ENCODE results near the gene SPOCK1. TPM values are rescaled to one million over a fixed set of nuclear protein-coding genes. Genes with fewer than 3 reads are reported as not detected.

The SPOCK1 gene
- total and polyA plus RNA-seq, 4 experiments from 2014 or later, result not detected

DNA sequence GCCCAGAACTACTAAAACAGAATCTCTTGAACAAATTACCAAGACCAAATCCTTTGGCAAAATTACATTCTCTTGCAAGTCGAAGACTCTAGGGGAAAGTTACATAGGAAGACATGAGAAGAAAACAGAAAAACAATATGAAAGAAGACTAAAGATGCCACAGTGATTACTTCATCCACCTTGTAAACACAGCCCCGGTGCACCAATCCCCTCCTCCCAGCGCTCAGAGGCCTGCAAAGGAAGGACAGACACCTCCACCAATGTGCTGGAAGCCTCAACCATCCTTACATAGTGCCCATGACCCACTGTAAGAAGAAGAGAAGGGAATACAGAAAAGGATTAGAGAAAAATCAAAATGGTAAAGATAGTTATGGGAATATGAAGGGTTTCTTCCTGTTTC lies 218.5 kb downstream of the SPOCK1 start:
- no peaks in the 10 kb centered on the region for H3K4me1 ChIP-seq (ENCODE audit: insufficient read depth, low read length)
- H3K4me3 Mint-ChIP-seq, result no peak overlapping the region
- no peaks in the 10 kb centered on the region for H3K9me3 Mint-ChIP-seq
- CTCF ChIA-PET (ENCODE audit: partially characterized antibody), result no interaction called here
- DNase-seq, result no peak
- POLR2A ChIA-PET (ENCODE audit: partially characterized antibody), result no interaction called here
- intact Hi-C loops (cut with micrococcal nuclease), result no loop called here
- H3K27me3 Mint-ChIP-seq, result peaks cover 4 to 5% of the 10 kb centered on the region in 2 donors
- no peaks in the 10 kb centered on the region for H3K36me3 ChIP-seq (ENCODE audit: insufficient read depth, low read length)
- H3K9me3 ChIP-seq (ENCODE audit: control insufficient read depth in 1 of 2, low read length in 2 of 2), result no peaks in the 10 kb centered on the region
- H3K4me1 Mint-ChIP-seq, result no peaks in the 10 kb centered on the region
- H3K27me3 ChIP-seq (ENCODE audit: insufficient read depth, low read length), result no peaks in the 10 kb centered on the region
- no peak overlapping the region for H3K27ac ChIP-seq (ENCODE audit: low read depth, low read length)
- no peaks in the 10 kb centered on the region for H3K36me3 Mint-ChIP-seq
- H3K4me3 ChIP-seq (ENCODE audit: low read length in 2 of 2), result no peak overlapping the region
- H3K27ac Mint-ChIP-seq, result no peak overlapping the region

DNA sequence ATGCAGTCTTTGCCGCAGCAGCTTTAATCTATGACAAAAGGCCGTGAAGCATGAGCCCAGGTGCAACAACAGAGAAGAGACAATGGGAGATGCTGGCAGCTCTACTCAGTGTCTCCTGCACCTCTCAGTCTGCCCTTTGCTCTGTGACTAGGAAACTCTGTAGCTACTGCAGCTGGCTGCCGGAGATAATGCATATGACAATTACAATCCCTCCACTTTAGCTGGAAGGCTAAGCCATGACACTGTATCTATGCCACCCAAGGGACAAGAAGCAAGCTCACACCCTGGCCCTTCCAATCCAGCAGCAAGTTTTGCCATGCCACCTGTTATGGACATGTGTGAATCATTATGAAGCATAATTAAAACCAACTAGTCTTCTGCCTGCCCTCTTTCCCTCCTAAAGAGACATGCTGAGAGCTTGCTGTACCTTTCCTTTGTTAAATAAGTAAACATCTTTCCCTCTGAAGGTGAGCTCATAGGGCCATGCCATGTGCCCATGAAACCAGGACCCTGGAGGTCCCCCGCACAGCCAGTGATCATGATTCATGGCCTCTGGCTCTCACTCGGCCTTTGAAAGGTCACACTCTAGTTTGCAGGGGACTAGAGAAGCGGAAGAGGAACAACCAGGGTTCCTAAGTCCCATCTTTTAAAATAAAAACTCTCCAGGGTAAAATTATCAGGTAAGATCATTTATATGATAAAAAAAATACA lies 219.4 kb downstream of the SPOCK1 start:
- ChIA-PET CTCF (ENCODE audit: partially characterized antibody) (no interaction called here), POLR2A (ENCODE audit: partially characterized antibody) (no interaction called here)
- no peaks in the 10 kb centered on the region for H3K9me3 ChIP-seq (ENCODE audit: control insufficient read depth in 1 of 2, low read length in 2 of 2)
- H3K27ac ChIP-seq (ENCODE audit: low read depth, low read length), result no peak overlapping the region
- intact Hi-C loops (cut with micrococcal nuclease), result no loop called here
- no peaks in the 10 kb centered on the region for H3K36me3 ChIP-seq (ENCODE audit: insufficient read depth, low read length)
- no peaks in the 10 kb centered on the region for H3K27me3 ChIP-seq (ENCODE audit: insufficient read depth, low read length)
- H3K4me3 Mint-ChIP-seq, result no peak overlapping the region
- no peaks in the 10 kb centered on the region for H3K4me1 ChIP-seq (ENCODE audit: insufficient read depth, low read length)
- peaks cover 4 to 5% of the 10 kb centered on the region in 2 donors for H3K27me3 Mint-ChIP-seq
- no peaks in the 10 kb centered on the region for H3K36me3 Mint-ChIP-seq
- no peak overlapping the region for H3K4me3 ChIP-seq (ENCODE audit: low read length in 2 of 2)
- no peaks in the 10 kb centered on the region for H3K9me3 Mint-ChIP-seq
- no peak for DNase-seq
- H3K27ac Mint-ChIP-seq, result no peak overlapping the region
- no peaks in the 10 kb centered on the region for H3K4me1 Mint-ChIP-seq

DNA sequence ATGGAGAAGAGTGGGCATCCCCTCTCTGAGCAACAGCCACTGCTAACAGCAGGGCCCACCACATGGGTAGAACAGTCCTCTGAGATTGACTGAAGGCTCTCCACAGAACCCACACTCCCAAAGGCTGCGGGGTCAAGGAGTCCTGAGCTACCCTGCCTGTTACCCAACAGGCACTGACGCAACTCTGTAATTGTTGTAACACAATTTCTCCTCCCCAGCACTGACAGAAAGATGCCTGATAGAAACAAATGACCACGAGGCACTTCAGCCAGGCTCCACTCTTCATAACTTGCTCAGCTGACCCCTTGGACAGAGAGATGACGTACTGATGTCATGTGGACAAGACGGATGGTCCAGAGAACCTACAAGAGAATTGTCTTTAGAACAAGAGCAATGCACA lies 220.7 kb downstream of the SPOCK1 start:
- Histone ChIP-seq H3K4me3 (ENCODE audit: low read length in 2 of 2) (no peak overlapping the region), H3K9me3 (ENCODE audit: control insufficient read depth in 1 of 2, low read length in 2 of 2) (no peaks in the 10 kb centered on the region), H3K27me3 (ENCODE audit: insufficient read depth, low read length) (no peaks in the 10 kb centered on the region), H3K36me3 (ENCODE audit: insufficient read depth, low read length) (no peaks in the 10 kb centered on the region), H3K27ac (ENCODE audit: low read depth, low read length) (no peak overlapping the region), H3K4me1 (ENCODE audit: insufficient read depth, low read length) (no peaks in the 10 kb centered on the region)
- ChIA-PET CTCF (ENCODE audit: partially characterized antibody) (no interaction called here), POLR2A (ENCODE audit: partially characterized antibody) (no interaction called here)
- no peaks in the 10 kb centered on the region for H3K36me3 Mint-ChIP-seq
- no peaks in the 10 kb centered on the region for H3K4me1 Mint-ChIP-seq
- peaks cover 4% of the 10 kb centered on the region in 2 donors for H3K27me3 Mint-ChIP-seq
- H3K27ac Mint-ChIP-seq, result no peak overlapping the region
- intact Hi-C loops (cut with micrococcal nuclease), result no loop called here
- H3K9me3 Mint-ChIP-seq, result no peaks in the 10 kb centered on the region
- no peak overlapping the region for H3K4me3 Mint-ChIP-seq
- no peak for DNase-seq

DNA sequence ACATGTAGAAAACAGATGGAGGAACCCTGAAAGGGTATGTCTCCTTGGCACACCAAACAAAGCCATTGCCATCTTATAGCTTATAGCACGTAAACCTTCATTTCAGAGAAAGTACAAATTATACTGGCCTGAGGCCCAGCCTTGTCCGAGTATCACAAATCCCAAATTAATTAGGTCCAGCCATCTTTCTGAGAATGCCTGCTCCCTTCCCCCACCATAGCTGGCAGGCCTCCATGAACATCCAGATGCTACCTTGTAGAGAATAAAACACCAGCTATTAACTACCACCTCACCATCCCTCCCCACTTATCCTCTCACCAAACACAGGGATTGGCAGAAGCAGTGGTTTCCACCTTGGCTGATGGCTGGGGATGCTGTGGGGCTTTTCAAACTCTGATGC lies 224.0 kb downstream of the SPOCK1 start:
- CTCF ChIA-PET (ENCODE audit: partially characterized antibody), result no interaction called here
- no peak overlapping the region for H3K4me3 ChIP-seq (ENCODE audit: low read length in 2 of 2)
- H3K27me3 Mint-ChIP-seq, result peaks cover 1 to 4% of the 10 kb centered on the region in 2 donors
- H3K9me3 ChIP-seq (ENCODE audit: control insufficient read depth in 1 of 2, low read length in 2 of 2), result no peaks in the 10 kb centered on the region
- H3K27me3 ChIP-seq (ENCODE audit: insufficient read depth, low read length), result no peaks in the 10 kb centered on the region
- H3K9me3 Mint-ChIP-seq, result no peaks in the 10 kb centered on the region
- H3K27ac Mint-ChIP-seq, result no peak overlapping the region
- POLR2A ChIA-PET (ENCODE audit: partially characterized antibody), result no interaction called here
- no peak overlapping the region for H3K27ac ChIP-seq (ENCODE audit: low read depth, low read length)
- no peaks in the 10 kb centered on the region for H3K4me1 ChIP-seq (ENCODE audit: insufficient read depth, low read length)
- H3K4me3 Mint-ChIP-seq, result no peak overlapping the region
- H3K4me1 Mint-ChIP-seq, result no peaks in the 10 kb centered on the region
- no peaks in the 10 kb centered on the region for H3K36me3 Mint-ChIP-seq
- no peaks in the 10 kb centered on the region for H3K36me3 ChIP-seq (ENCODE audit: insufficient read depth, low read length)
- intact Hi-C loops (cut with micrococcal nuclease), result no loop called here
- DNase-seq, result no peak

DNA sequence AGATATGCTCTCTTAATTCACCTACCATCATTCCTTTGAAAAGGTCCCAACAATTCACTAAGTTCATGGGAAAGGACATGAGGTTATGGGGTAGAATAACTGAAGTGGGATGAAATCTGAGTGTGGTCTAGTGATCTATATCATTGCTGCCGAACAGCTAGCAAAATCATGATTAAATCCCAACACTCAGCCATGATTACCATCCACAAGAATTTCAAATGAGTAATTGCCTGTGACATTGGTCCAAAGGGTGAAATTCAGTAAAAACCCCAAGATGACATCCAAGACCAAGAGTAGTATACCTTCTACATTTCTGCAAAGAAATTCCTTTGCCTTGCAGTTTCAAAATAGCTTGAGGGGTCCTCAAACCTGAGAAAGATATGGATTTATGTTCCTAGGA lies 225.6 kb downstream of the SPOCK1 start:
- Histone ChIP-seq H3K27ac (ENCODE audit: low read depth, low read length) (no peak overlapping the region), H3K4me3 (ENCODE audit: low read length in 2 of 2) (no peak overlapping the region), H3K9me3 (ENCODE audit: control insufficient read depth in 1 of 2, low read length in 2 of 2) (no peaks in the 10 kb centered on the region), H3K27me3 (ENCODE audit: insufficient read depth, low read length) (no peaks in the 10 kb centered on the region), H3K36me3 (ENCODE audit: insufficient read depth, low read length) (no peaks in the 10 kb centered on the region), H3K4me1 (ENCODE audit: insufficient read depth, low read length) (no peaks in the 10 kb centered on the region)
- POLR2A ChIA-PET (ENCODE audit: partially characterized antibody), result no interaction called here
- no peak overlapping the region for H3K4me3 Mint-ChIP-seq
- peaks cover 1 to 3% of the 10 kb centered on the region in 2 donors for H3K27me3 Mint-ChIP-seq
- H3K9me3 Mint-ChIP-seq, result no peaks in the 10 kb centered on the region
- CTCF ChIA-PET (ENCODE audit: partially characterized antibody), result no interaction called here
- H3K36me3 Mint-ChIP-seq, result no peaks in the 10 kb centered on the region
- H3K27ac Mint-ChIP-seq, result no peak overlapping the region
- H3K4me1 Mint-ChIP-seq, result no peaks in the 10 kb centered on the region
- intact Hi-C loops (cut with micrococcal nuclease), result no loop called here
- no peak for DNase-seq

DNA sequence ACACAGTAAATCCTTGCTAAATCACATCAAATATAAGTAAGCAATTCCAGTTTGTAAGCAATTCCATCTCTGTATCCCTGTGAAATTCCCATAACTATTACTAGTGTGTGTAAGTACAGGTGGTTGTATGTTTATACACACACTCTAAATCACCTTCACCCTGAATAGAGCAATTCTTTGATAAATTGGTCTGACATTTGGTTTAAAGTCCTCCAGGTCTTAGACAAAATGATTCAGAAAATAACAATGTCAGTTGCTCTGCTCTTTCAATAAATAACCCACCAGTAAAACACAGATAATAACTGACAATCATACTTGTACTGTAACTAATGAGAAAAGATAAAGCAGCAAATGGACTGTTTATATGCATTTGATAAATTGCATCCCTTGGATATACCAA lies 226.3 kb downstream of the SPOCK1 start:
- intact Hi-C loops (cut with micrococcal nuclease), result no loop called here
- Mint-ChIP-seq H3K4me3 (no peak overlapping the region), H3K9me3 (no peaks in the 10 kb centered on the region), H3K27ac (no peak overlapping the region), H3K4me1 (no peaks in the 10 kb centered on the region), H3K36me3 (no peaks in the 10 kb centered on the region), H3K27me3 (peaks cover 1 to 3% of the 10 kb centered on the region in 2 donors)
- CTCF ChIA-PET (ENCODE audit: partially characterized antibody), result no interaction called here
- Histone ChIP-seq H3K36me3 (ENCODE audit: insufficient read depth, low read length) (no peaks in the 10 kb centered on the region), H3K4me1 (ENCODE audit: insufficient read depth, low read length) (no peaks in the 10 kb centered on the region), H3K27me3 (ENCODE audit: insufficient read depth, low read length) (no peaks in the 10 kb centered on the region), H3K9me3 (ENCODE audit: control insufficient read depth in 1 of 2, low read length in 2 of 2) (no peaks in the 10 kb centered on the region), H3K4me3 (ENCODE audit: low read length in 2 of 2) (no peak overlapping the region), H3K27ac (ENCODE audit: low read depth, low read length) (no peak overlapping the region)
- POLR2A ChIA-PET (ENCODE audit: partially characterized antibody), result no interaction called here
- no peak for DNase-seq

DNA sequence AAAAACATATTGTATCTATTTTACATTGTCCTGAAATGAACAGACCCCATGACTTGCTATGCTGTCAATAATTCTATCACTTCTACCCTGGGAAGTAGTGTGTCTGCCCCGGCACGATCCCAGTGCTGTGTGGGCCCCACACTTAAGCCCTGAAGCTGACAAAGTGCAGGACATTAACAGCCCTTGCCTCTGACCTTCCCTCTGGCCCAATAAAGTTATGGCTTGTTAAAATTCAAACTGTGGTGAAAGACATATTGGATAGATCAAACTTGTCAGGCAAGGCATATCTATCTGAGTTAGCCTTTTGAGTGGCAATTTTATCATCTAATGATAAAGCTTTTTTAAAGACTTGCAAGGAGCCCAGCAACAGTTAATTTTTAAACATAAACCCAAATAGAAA lies 229.2 kb downstream of the SPOCK1 start:
- Mint-ChIP-seq H3K9me3 (peaks cover 0 to 2% (median 0%) of the 10 kb centered on the region in 8 donors), H3K36me3 (no peaks in the 10 kb centered on the region), H3K4me3 (no peak overlapping the region), H3K4me1 (no peaks in the 10 kb centered on the region), H3K27ac (no peak overlapping the region), H3K27me3 (peaks cover 4 to 5% of the 10 kb centered on the region in 2 donors)
- H3K9me3 ChIP-seq (ENCODE audit: control insufficient read depth in 1 of 2, low read length in 2 of 2), result no peaks in the 10 kb centered on the region
- H3K27ac ChIP-seq (ENCODE audit: low read depth, low read length), result no peak overlapping the region
- ChIA-PET CTCF (ENCODE audit: partially characterized antibody) (no interaction called here), POLR2A (ENCODE audit: partially characterized antibody) (no interaction called here)
- H3K4me3 ChIP-seq (ENCODE audit: low read length in 2 of 2), result no peak overlapping the region
- H3K36me3 ChIP-seq (ENCODE audit: insufficient read depth, low read length), result no peaks in the 10 kb centered on the region
- H3K4me1 ChIP-seq (ENCODE audit: insufficient read depth, low read length), result no peaks in the 10 kb centered on the region
- H3K27me3 ChIP-seq (ENCODE audit: insufficient read depth, low read length), result no peaks in the 10 kb centered on the region
- DNase-seq, result no peak
- intact Hi-C loops (cut with micrococcal nuclease), result no loop called here

DNA sequence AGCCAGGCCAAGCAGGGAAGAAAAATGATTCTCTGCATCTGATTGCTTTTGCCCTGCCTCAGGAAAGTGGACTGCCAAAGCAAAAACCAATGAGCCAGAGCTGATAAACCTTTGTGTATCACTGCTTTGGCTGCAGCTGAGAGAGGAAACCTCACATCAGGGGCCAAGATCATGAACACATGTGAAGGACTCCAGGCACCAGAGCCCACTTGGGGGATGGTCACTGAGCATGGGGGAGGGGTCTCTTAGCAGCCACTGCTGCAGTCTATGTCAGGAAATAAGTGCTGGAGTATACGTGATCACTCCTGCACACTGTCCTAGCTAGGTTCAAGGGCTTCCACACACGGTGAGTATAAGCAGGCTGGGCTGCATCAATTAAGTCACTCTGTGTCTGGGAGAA lies 229.9 kb downstream of the SPOCK1 start:
- Histone ChIP-seq H3K36me3 (ENCODE audit: insufficient read depth, low read length) (no peaks in the 10 kb centered on the region), H3K4me3 (ENCODE audit: low read length in 2 of 2) (no peak overlapping the region), H3K9me3 (ENCODE audit: control insufficient read depth in 1 of 2, low read length in 2 of 2) (no peaks in the 10 kb centered on the region), H3K27me3 (ENCODE audit: insufficient read depth, low read length) (no peaks in the 10 kb centered on the region), H3K4me1 (ENCODE audit: insufficient read depth, low read length) (no peaks in the 10 kb centered on the region), H3K27ac (ENCODE audit: low read depth, low read length) (no peak overlapping the region)
- Mint-ChIP-seq H3K4me1 (no peaks in the 10 kb centered on the region), H3K9me3 (peaks cover 0 to 2% (median 0%) of the 10 kb centered on the region in 8 donors), H3K4me3 (no peak overlapping the region), H3K27ac (no peak overlapping the region), H3K27me3 (peaks cover 4 to 5% of the 10 kb centered on the region in 2 donors), H3K36me3 (no peaks in the 10 kb centered on the region)
- POLR2A ChIA-PET (ENCODE audit: partially characterized antibody), result no interaction called here
- intact Hi-C loops (cut with micrococcal nuclease), result no loop called here
- CTCF ChIA-PET (ENCODE audit: partially characterized antibody), result no interaction called here
- DNase-seq, result no peak
